K562 (cell line): ENCODE results near the gene METTL22.

Source experiments
- CTCF ChIP-seq, 3 experiments: IDR thresholded peaks in 2 of 3; conservative IDR thresholded peaks in 1 of 3; 2 replicates each; pipeline ENCODE4 v1.5.1; 2011 to 2012; ENCODE audit warnings: low read length in 3 of 3, mild to moderate bottlenecking in 3 of 3, control low read depth in 2 of 3, improper control_type of control experiment in 1 of 3, inconsistent platforms in 1 of 3, low read depth in 1 of 3, mixed read lengths in 1 of 3, moderate library complexity in 1 of 3; ENCODE audit not compliant: insufficient read depth in 2 of 3
- EP300 ChIP-seq: IDR thresholded peaks from 2 replicates; pipeline ENCODE4 v1.6.1; 2012; ENCODE audit warnings: low read length, improper control_type of control experiment
- HDAC3 ChIP-seq: fragments of 450-650 bp; IDR thresholded peaks from 2 replicates; pipeline ENCODE4 v1.6.1; 2018; ENCODE audit warnings: borderline replicate concordance, mild to moderate bottlenecking, moderate library complexity; ENCODE audit not compliant: partially characterized antibody
- ZNF518B ChIP-seq: fragments of 250-450 bp; sonication (Bioruptor Pico); IDR thresholded peaks from 2 replicates; pipeline ENCODE4 v1.5.0; 2021; ENCODE audit warnings: mild to moderate bottlenecking, moderate library complexity

GRCh38 chr16:8631373-8631772 lies 9.9 kb downstream of the METTL22 start:
- TF ChIP-seq CTCF (IDR thresholded peaks at IDR 0.05 in 2 of 3, conservative IDR thresholded peaks at IDR 0.05 in 1 of 3; ENCODE audit: insufficient read depth in 2 of 3, low read depth in 1 of 3, low read length in 3 of 3) = no peak
- TF ChIP-seq ZNF518B = no peak
- no peak for TF ChIP-seq HDAC3
- TF ChIP-seq EP300 = no peak
